Smooth muscle cell (in vitro differentiated cells): ENCODE data around the gene EIF3K. TPM values are rescaled to one million over a fixed set of nuclear protein-coding genes. Genes with fewer than 3 reads are reported as not detected.
A peak's percentile ranks its signal among the peaks of the same experiment; 100 is the strongest.

Experiments
- DNase-seq: peaks from one replicate; lab custom pipeline; 2025; ENCODE audit not compliant: unreplicated experiment; lab: John Stamatoyannopoulos, UW
- H2AFZ ChIP-seq: fragments of 200-600 bp; sonication (generic); 2 replicates; pipeline ENCODE4 v1.6.0; 2016; ENCODE audit warnings: antibody characterized with exemption, low read depth, mild to moderate bottlenecking
- H3F3A ChIP-seq: fragments of 200-600 bp; sonication (generic); 2 replicates; pipeline ENCODE4 v1.6.0; 2017; ENCODE audit warnings: antibody characterized with exemption, low read depth
- H3K27ac ChIP-seq: fragments of 200-600 bp; sonication (generic); 2 replicates; pipeline ENCODE4 v1.5.1; 2016; ENCODE audit warnings: low read depth, mild to moderate bottlenecking
- H3K27me3 ChIP-seq: fragments of 200-600 bp; sonication (generic); 2 replicates; pipeline ENCODE4 v1.6.1; 2016; ENCODE audit warnings: low read depth, mild to moderate bottlenecking
- H3K36me3 ChIP-seq: fragments of 200-600 bp; sonication (generic); 2 replicates; pipeline ENCODE4 v1.5.1; 2016; ENCODE audit warnings: low read depth
- H3K4me1 ChIP-seq: fragments of 200-600 bp; sonication (generic); 2 replicates; pipeline ENCODE4 v1.5.1; 2016; ENCODE audit warnings: low read depth
- H3K4me2 ChIP-seq: fragments of 200-600 bp; sonication (generic); 2 replicates; pipeline ENCODE4 v1.6.0; 2016; ENCODE audit warnings: mild to moderate bottlenecking
- H3K4me3 ChIP-seq: fragments of 200-600 bp; sonication (generic); 2 replicates; pipeline ENCODE4 v1.5.1; 2016; ENCODE audit warnings: mild to moderate bottlenecking
- H3K79me2 ChIP-seq: fragments of 200-600 bp; sonication (generic); 2 replicates; pipeline ENCODE4 v1.6.0; 2016; ENCODE audit warnings: low read depth, mild to moderate bottlenecking
- H3K9ac ChIP-seq: fragments of 200-600 bp; sonication (generic); 2 replicates; pipeline ENCODE4 v1.6.0; 2016; ENCODE audit warnings: low read depth
- H3K9me3 ChIP-seq: fragments of 200-600 bp; sonication (generic); replicated peaks from 2 replicates; pipeline ENCODE4 v1.5.1; 2016; ENCODE audit warnings: low read depth
- H4K20me1 ChIP-seq: fragments of 200-600 bp; sonication (generic); 2 replicates; pipeline ENCODE4 v1.6.0; 2016; ENCODE audit warnings: low read depth
- WGBS: methylation state at CpG from one replicate; pipeline ENCODE4 v1.1.7; 2016; ENCODE audit warnings: low lambda C conversion rate; 5-methylcytosine and 5-hydroxymethylcytosine counted together
- polyA plus RNA-seq: library from polyadenylated mRNA; unstranded; fragments of >200 nt; fragmentation: Nextera tagmentation; extraction: Ambion mirVana; gene quantifications from 2 replicates; pipeline ENCODE4 v1.2.1, GENCODE V29; 2016
- total RNA-seq: library from RNA; depleted of rRNA; stranded (reverse); fragments of >200 nt; gene quantifications from 2 replicates; pipeline ENCODE4 v1.2.3, GENCODE V29; 2014
- TF ChIP-seq, protein P1 (sequence below): fragments of 200-600 bp; sonication (generic); IDR thresholded peaks from 2 replicates; pipeline ENCODE4 v1.5.1; 2017; ENCODE audit warnings: borderline replicate concordance, mild to moderate bottlenecking, antibody characterized with exemption; ENCODE audit not compliant: insufficient read depth, poor library complexity, severe bottlenecking

EIF3K gene
- total and polyA plus RNA-seq, 2 experiments from 2014 or later = 178 to 334 TPM

DNA sequence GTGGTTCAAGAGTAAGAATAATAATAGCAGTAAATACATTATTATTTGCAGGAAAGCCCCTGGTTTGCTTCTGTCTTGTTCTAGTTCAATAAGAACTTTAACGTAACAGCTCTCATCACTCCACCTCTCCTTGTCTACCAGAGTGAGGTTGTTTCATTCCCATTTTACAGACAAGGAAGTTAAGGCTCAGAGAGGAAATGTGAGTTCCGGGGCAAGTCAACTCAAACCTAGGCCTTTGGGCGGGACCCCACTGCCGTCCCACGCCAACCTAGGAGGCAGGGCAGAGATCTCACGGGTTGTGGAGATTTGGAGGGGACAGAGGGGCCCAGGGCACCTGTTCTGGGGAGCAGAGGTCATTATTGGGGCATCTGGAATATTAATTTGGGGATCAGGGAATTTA lies 2.7 kb upstream of the EIF3K start:
- TF ChIP-seq, protein P1, sequence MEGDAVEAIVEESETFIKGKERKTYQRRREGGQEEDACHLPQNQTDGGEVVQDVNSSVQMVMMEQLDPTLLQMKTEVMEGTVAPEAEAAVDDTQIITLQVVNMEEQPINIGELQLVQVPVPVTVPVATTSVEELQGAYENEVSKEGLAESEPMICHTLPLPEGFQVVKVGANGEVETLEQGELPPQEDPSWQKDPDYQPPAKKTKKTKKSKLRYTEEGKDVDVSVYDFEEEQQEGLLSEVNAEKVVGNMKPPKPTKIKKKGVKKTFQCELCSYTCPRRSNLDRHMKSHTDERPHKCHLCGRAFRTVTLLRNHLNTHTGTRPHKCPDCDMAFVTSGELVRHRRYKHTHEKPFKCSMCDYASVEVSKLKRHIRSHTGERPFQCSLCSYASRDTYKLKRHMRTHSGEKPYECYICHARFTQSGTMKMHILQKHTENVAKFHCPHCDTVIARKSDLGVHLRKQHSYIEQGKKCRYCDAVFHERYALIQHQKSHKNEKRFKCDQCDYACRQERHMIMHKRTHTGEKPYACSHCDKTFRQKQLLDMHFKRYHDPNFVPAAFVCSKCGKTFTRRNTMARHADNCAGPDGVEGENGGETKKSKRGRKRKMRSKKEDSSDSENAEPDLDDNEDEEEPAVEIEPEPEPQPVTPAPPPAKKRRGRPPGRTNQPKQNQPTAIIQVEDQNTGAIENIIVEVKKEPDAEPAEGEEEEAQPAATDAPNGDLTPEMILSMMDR = no peak
- Histone ChIP-seq H3K4me1 (peaks cover 13% of the 10 kb centered on the region), H3K79me2 (peaks cover 21% of the 10 kb centered on the region), H3K4me2 (no peak overlapping the region), H3K9ac (no peak overlapping the region), H3K4me3 (no peak overlapping the region), H4K20me1 (no peaks in the 10 kb centered on the region), H3F3A (no peaks in the 10 kb centered on the region), H3K27me3 (no peaks in the 10 kb centered on the region), H2AFZ (no peak overlapping the region), H3K9me3 (no peaks in the 10 kb centered on the region), H3K27ac (no peak overlapping the region), H3K36me3 (no peaks in the 10 kb centered on the region)
- 96% methylated on average over 6 of the region's 6 CpGs for WGBS
- no peak for DNase-seq

DNA sequence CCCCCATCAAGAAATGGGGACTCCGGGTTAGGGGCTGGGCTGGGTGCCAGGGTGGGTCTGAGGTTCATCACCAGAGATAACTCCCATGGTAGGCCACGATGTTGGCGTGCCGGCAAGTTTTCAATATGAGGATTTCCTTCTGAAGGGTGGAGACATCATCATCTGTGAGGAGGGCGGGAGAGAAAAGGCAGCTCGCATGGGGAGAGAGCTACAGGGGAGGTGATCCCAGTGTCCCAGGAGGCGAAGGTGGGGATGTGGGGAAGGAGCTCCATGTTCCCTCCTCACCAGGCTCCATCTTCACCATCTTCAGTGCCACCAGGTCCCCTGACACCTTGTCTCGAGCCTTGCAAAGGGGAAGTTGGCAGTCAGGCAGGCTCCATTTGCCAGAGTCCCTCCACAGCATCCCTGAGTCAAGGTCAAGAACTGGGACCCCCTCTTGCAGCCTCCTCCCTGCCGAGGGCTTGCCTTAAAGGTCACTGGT lies 1.7 kb upstream of the EIF3K start:
- no peak overlapping the region for H3K27ac ChIP-seq
- H3K27me3 ChIP-seq = no peaks in the 10 kb centered on the region
- H3K4me3 ChIP-seq = no peak overlapping the region
- no peaks in the 10 kb centered on the region for H3F3A ChIP-seq
- H3K4me1 ChIP-seq = peaks cover 13% of the 10 kb centered on the region
- H3K9me3 ChIP-seq = no peaks in the 10 kb centered on the region
- no peaks in the 10 kb centered on the region for H4K20me1 ChIP-seq
- no peak for DNase-seq
- no peak overlapping the region for H3K9ac ChIP-seq
- no peak overlapping the region for H3K4me2 ChIP-seq
- no peak overlapping the region for H2AFZ ChIP-seq
- WGBS = 91% methylated on average over 9 of the region's 9 CpGs
- H3K36me3 ChIP-seq = no peaks in the 10 kb centered on the region
- TF ChIP-seq, protein P1 = no peak
- peaks cover 25% of the 10 kb centered on the region for H3K79me2 ChIP-seq

DNA sequence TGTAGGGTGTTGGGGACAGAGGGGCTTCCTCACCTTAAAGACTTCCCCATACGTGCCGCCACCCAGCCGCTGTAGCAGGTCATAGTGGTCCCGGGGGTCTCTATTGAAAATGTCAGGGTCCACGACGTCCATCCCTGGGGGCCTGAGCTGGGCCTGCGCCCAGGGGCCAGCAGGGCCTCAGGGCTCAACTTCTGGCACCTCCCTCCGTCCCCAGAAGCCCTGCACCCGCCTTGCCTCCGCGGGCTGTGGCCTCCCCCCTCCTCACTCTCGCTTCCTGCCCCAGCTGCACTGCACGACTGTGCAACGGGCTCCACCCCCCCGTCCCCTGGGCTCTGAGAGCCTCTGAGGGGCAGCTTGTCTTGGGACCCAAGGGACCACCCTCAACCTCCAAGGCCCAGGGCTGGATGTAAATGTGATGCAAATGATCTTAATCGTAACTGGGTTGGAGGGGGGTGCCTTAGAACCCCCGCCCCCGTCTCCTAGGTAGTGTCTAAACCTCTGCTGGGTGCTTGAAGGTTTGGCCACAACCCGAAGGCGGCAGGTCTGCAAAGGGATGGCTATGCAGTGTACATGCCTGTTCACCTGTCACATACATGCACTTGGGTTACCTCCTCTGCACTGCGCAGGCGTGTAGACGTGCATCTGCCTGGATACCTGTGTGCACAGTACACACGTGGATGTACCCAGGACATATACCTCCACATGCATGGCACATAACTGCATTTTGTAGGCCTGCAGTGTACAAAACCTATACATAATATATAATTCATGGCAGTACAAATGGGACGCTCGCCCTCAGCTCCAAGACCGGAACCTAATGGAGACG lies 1.0 kb upstream of the EIF3K start, which contains the start of gene MAP4K1:
Gene MAP4K1 (minus strand): TSS at position 190 of the 826 bp plus-strand sequence. CDS start 58 bp downstream, at position 132.
- WGBS = 72% methylated on average over 28 of the region's 28 CpGs
- Histone ChIP-seq H3K9me3 (no peaks in the 10 kb centered on the region), H3K9ac (peak within 1 kb of the TSS; percentile 5), H3K79me2 (peaks cover 25% of the 10 kb centered on the region), H3F3A (no peaks in the 10 kb centered on the region), H3K36me3 (no peaks in the 10 kb centered on the region), H4K20me1 (no peaks in the 10 kb centered on the region), H3K4me1 (peaks cover 13% of the 10 kb centered on the region), H3K27ac (no peak within 1 kb of the TSS), H2AFZ (peak within 1 kb of the TSS; percentile 70), H3K27me3 (no peaks in the 10 kb centered on the region), H3K4me2 (peak within 1 kb of the TSS; percentile 96), H3K4me3 (peak within 1 kb of the TSS; percentile 79)
- no peak for DNase-seq
- TF ChIP-seq, protein P1 = no peak
